ENCODE data around the gene HTD2.

HTD2 gene

DNA sequence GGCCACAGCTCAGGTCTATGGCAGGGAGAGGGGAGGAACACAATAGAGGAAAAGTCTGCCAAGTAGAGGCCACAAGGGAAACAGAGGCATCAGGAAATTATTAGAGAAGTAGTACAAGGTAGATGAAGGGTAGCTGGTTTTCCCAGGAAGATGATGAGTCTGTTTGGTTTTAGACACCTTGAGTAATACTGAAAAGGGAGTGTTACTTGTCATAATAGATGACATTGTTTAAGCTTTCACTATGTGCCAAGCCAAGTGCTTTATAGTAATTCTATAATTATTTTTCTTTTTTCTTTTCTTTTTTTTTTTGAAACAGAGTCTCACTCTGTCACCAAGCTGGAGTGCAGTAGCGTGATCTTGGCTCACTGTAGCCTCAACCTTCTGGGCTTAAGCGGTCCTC lies 40.0 kb downstream of the HTD2 start:
- no peak for DNase-seq (ENCODE audit: low spot score)
- in situ Hi-C loops (cut with MboI; ENCODE audit: low sequenced_read_pairs, unreplicated experiment): no loop called here

GRCh38 chr3:58347984-58348383 lies 41.7 kb downstream of the HTD2 start:
- DNase-seq (ENCODE audit: low spot score): no peak
- in situ Hi-C loops (cut with MboI; ENCODE audit: low sequenced_read_pairs, unreplicated experiment): no loop called here
- no peak for TF ChIP-seq CTCF (IDR thresholded peaks at IDR 0.05; ENCODE audit: borderline replicate concordance, control extremely low read depth, extremely low read depth, insufficient read depth, missing control alignments)

More for the DNA sequence above, 40.0 kb downstream of the HTD2 start:
- TF ChIP-seq CTCF (IDR thresholded peaks at IDR 0.05; ENCODE audit: borderline replicate concordance, control extremely low read depth, extremely low read depth, insufficient read depth, missing control alignments): no peak

DNA sequence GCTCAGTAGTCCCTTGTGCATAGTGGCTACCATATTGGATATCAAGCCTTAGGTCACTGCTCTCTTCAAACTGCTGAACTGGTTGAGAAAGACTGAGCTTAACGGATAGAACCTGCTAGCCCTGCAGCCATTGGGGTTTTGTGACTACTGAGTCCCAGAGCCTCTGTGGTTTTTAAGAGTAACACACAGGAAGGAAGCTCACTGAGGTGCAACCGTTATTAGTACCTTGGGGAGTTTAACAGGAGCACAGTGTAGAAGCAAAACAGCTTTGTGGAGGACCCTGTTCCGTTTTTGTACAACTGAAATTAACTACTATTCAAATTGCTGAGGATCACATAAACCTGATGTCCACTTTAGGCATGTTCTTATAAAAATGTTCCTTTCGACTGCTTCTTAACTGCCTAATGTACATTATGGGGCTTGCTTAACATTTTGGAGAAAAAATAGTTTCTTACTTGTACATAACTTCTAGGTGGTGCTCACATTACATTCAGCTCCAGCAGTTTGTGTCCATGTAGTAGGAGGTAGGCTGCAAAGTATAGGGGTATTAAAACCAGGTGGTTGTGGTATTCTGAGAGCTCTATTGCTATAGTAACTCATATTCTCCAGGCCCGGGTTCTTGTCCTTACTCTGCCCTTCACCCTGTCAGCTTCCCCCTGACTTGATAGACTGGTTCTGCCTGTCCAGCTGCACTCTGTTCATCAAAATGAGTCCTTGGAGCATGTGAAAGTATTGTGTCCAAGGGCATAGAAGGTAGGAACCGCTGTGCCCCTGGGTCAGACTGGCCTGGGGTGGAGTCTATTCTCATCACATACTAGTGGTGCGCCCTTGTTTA lies 43.7 kb downstream of the HTD2 start:
- in situ Hi-C loops (cut with MboI; ENCODE audit: low sequenced_read_pairs, unreplicated experiment): no loop called here
- peak; percentile 68 for DNase-seq (ENCODE audit: low spot score)
- TF ChIP-seq CTCF (IDR thresholded peaks at IDR 0.05; ENCODE audit: borderline replicate concordance, control extremely low read depth, extremely low read depth, insufficient read depth, missing control alignments): no peak

- TF ChIP-seq CTCF (IDR thresholded peaks at IDR 0.05; ENCODE audit: borderline replicate concordance, control extremely low read depth, extremely low read depth, insufficient read depth, missing control alignments): no peak
- in situ Hi-C loops (cut with MboI; ENCODE audit: low sequenced_read_pairs, unreplicated experiment): no loop called here
- no peak for DNase-seq (ENCODE audit: low spot score)
These were observed 44.3 kb downstream of the HTD2 start for GRCh38 chr3:58350627-58351013.

GRCh38 chr3:58351920-58352319 lies 45.6 kb downstream of the HTD2 start:
- in situ Hi-C loops (cut with MboI; ENCODE audit: low sequenced_read_pairs, unreplicated experiment): no loop called here
- no peak for TF ChIP-seq CTCF (IDR thresholded peaks at IDR 0.05; ENCODE audit: borderline replicate concordance, control extremely low read depth, extremely low read depth, insufficient read depth, missing control alignments)
- DNase-seq (ENCODE audit: low spot score): no peak

- in situ Hi-C loops (cut with MboI; ENCODE audit: low sequenced_read_pairs, unreplicated experiment): no loop called here
- no peak for TF ChIP-seq CTCF (IDR thresholded peaks at IDR 0.05; ENCODE audit: borderline replicate concordance, control extremely low read depth, extremely low read depth, insufficient read depth, missing control alignments)
These were observed 46.3 kb downstream of the HTD2 start for GRCh38 chr3:58352626-58353025.

More at GRCh38 chr3:58352626-58353025, 46.3 kb downstream of the HTD2 start:
- DNase-seq (ENCODE audit: low spot score): no peak

Data from GM13976 (cell line).